ENCODE measurements around the gene KRTAP12-4. TPM values are rescaled to one million over a fixed set of nuclear protein-coding genes. Genes with fewer than 3 reads are reported as not detected.
"Not testable (repeated sequence)": the region's sequence is repeated elsewhere in the genome, so short reads cannot be mapped to it uniquely, and the experiment has no call there.

KRTAP12-4 gene
- total RNA-seq, 3 donors from 2014 or later = not detected

- TF ChIP-seq POLR2AphosphoS5 (IDR thresholded peaks at IDR 0.05) = no peak
- TF ChIP-seq CTCF (IDR thresholded peaks at IDR 0.05) = no peak
- no peak for TF ChIP-seq POLR2A (IDR thresholded peaks at IDR 0.05)
- intact Hi-C loops (cut with DNase I; ENCODE audit: low total_unique reads) = no loop called here
- H3K27ac ChIP-seq = no peak overlapping the region
- H3K27me3 ChIP-seq = peaks cover 2 to 63% of the 10 kb centered on the region in 2 donors
- no peaks in the 10 kb centered on the region for H3K4me1 ChIP-seq
- DNase-seq (ENCODE audit: low spot score in 2 of 2) = no peak
- H3K36me3 ChIP-seq = no peaks in the 10 kb centered on the region
- no peak overlapping the region for H3K4me3 ChIP-seq
- peaks cover 5 to 12% of the 10 kb centered on the region in 2 donors for H3K9me3 ChIP-seq
Observed at GRCh38 chr21:44697811-44698734, 43.6 kb upstream of the KRTAP12-4 start.

- peaks cover 2 to 55% of the 10 kb centered on the region in 2 donors for H3K27me3 ChIP-seq
- intact Hi-C loops (cut with DNase I; ENCODE audit: low total_unique reads); H3K36me3 ChIP-seq; H3K4me3 ChIP-seq; H3K27ac ChIP-seq; DNase-seq (ENCODE audit: low spot score in 2 of 2); H3K4me1 ChIP-seq: not testable (repeated sequence)
- H3K9me3 ChIP-seq = peaks cover 10 to 19% of the 10 kb centered on the region in 2 donors
Observed at GRCh38 chr21:44697172-44697810, 42.8 kb upstream of the KRTAP12-4 start, which contains the start of gene KRTAP10-12. KRTAP10-12 (plus strand) TSS chr21:44697172; CDS start chr21:44697202, 30 bp downstream.

GRCh38 chr21:44696572-44696971 lies 42.1 kb upstream of the KRTAP12-4 start:
- DNase-seq (ENCODE audit: low spot score in 2 of 2) = no peak
- TF ChIP-seq POLR2A (IDR thresholded peaks at IDR 0.05) = no peak
- TF ChIP-seq POLR2AphosphoS5 (IDR thresholded peaks at IDR 0.05) = no peak
- no peak for TF ChIP-seq CTCF (IDR thresholded peaks at IDR 0.05)
- H3K9me3 ChIP-seq = peaks cover 10 to 26% of the 10 kb centered on the region in 2 donors
- H3K36me3 ChIP-seq = no peaks in the 10 kb centered on the region
- H3K27me3 ChIP-seq = peaks cover 2 to 50% of the 10 kb centered on the region in 2 donors
- H3K4me1 ChIP-seq = no peaks in the 10 kb centered on the region
- H3K4me3 ChIP-seq = no peak overlapping the region
- intact Hi-C loops (cut with DNase I; ENCODE audit: low total_unique reads) = no loop called here
- no peak overlapping the region for H3K27ac ChIP-seq

GRCh38 chr21:44695641-44696040 lies 41.2 kb upstream of the KRTAP12-4 start:
- no peak for DNase-seq (ENCODE audit: low spot score in 2 of 2)

GRCh38 chr21:44695184-44695583 lies 40.7 kb upstream of the KRTAP12-4 start:
- no peak overlapping the region for H3K27ac ChIP-seq
- H3K36me3 ChIP-seq = no peaks in the 10 kb centered on the region
- peaks cover 2 to 36% of the 10 kb centered on the region in 2 donors for H3K27me3 ChIP-seq
- no peak overlapping the region for H3K4me3 ChIP-seq
- H3K9me3 ChIP-seq = peaks cover 10 to 26% of the 10 kb centered on the region in 2 donors
- intact Hi-C loops (cut with DNase I; ENCODE audit: low total_unique reads) = no loop called here
- no peaks in the 10 kb centered on the region for H3K4me1 ChIP-seq
- TF ChIP-seq POLR2A (IDR thresholded peaks at IDR 0.05) = no peak
- TF ChIP-seq POLR2AphosphoS5 (IDR thresholded peaks at IDR 0.05) = no peak
- TF ChIP-seq CTCF (IDR thresholded peaks at IDR 0.05) = no peak
- no peak for DNase-seq (ENCODE audit: low spot score in 2 of 2)

More at GRCh38 chr21:44695641-44696040, 41.2 kb upstream of the KRTAP12-4 start:
- Histone ChIP-seq H3K27me3 (peaks cover 2 to 40% of the 10 kb centered on the region in 2 donors), H3K4me3 (no peak overlapping the region), H3K9me3 (peaks cover 10 to 26% of the 10 kb centered on the region in 2 donors), H3K36me3 (no peaks in the 10 kb centered on the region), H3K27ac (no peak overlapping the region), H3K4me1 (no peaks in the 10 kb centered on the region)
- intact Hi-C loops (cut with DNase I; ENCODE audit: low total_unique reads) = no loop called here
- TF ChIP-seq POLR2A (IDR thresholded peaks at IDR 0.05) = no peak
- no peak for TF ChIP-seq POLR2AphosphoS5 (IDR thresholded peaks at IDR 0.05)
- no peak for TF ChIP-seq CTCF (IDR thresholded peaks at IDR 0.05)
